HG02623 (cell line): ENCODE data around the gene LPP.
"Not testable (repeated sequence)": the region's sequence is repeated elsewhere in the genome, so short reads cannot be mapped to it uniquely, and the experiment has no call there.

Source experiments
- ATAC-seq: cut with Tn5 transposase; IDR thresholded peaks from one replicate; pipeline ENCODE4 v1.9.1; 2021; ENCODE audit warnings: moderate library complexity; ENCODE audit not compliant: unreplicated experiment

The LPP gene

GRCh38 chr3:188686324-188686723 is 532.4 kb downstream of the LPP start:
- no peak for ATAC-seq

DNA sequence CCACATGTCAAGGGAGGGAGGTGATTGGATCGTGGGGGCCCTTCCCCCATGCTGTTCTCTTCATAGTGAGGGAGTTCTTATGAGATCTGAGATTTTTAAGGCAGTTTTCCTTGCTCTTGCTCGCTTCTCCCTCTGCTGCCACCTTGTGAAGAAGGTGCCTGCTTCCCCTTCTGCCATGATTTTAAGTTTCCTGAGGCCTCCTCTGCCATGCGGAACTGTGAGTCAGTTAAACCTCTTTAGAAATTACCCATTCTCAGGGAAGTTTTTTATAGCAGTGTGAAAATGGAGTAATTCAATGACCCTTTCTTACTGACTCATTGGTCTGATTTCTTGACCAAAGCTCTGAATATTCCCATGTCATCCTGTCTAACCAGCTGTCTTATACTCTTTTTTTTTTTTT is 533.4 kb downstream of the LPP start:
- no peak for ATAC-seq

DNA sequence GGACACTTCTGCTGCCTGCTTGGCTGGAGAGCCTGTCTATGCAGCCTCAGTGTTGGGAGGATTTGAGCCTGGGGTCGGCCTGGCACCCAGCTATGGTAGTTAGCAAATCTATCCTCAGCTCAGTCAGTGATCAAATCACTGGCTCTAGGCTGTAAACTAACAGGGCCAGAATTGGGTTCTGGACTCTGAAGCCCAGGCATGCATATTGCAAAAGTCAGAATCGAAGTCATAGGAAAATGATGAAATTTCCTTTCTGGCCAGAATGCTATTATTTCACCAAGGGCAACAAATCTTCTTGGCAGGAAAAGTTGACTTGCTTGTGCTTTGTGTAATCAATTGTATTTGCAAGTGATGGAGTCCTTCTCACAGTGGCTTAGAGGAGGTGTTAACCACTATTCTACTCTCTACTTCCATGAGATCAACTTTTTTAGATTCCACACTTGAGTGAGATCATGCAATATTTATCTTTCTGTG is 535.2 kb downstream of the LPP start:
- ATAC-seq = no peak

GRCh38 chr3:188690064-188690463 is 536.1 kb downstream of the LPP start:
- ATAC-seq = no peak

- ATAC-seq = no peak
Measured at GRCh38 chr3:188691004-188691403, 537.0 kb downstream of the LPP start.

DNA sequence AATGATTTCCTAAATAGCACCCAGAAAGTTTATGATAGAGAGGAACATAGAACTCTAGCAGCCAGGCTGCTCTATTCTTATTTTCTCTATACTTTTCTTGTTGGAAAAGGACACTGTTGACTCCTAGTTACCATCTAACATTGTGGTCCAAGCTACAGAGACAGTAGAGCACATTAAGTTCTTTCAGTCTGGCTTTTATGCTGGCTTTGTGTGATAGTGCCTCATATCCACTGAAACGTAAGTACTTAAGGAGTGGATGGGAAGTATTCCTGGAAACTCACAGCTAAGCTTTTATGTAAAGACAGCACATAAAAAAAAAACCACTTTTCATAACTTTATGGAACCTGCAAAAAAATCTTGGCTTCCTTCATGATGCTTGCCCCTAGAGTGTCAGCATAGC is 537.7 kb downstream of the LPP start:
- ATAC-seq = no peak

GRCh38 chr3:188692700-188693099 is 538.7 kb downstream of the LPP start:
- ATAC-seq = no peak

DNA sequence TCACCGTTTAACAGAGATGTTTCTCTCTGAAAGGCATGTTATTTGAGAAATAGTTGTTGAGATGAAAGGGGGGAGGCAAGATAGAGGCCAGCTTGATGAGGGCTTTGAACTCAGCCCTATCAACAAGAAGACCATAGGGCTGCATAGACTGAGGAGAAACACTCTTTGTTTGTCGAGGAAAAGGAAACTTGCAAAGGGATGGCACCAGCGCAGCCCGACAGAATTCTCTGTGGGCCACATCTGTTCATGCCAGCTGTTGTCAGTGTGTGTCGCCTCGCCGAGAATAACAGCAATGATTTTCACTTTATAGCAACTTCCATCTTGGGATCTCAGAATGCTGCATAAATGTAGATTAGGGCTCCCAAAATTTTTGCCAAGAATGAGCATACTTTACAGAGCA is 539.5 kb downstream of the LPP start:
- no peak for ATAC-seq

GRCh38 chr3:188695241-188695640 is 541.3 kb downstream of the LPP start:
- ATAC-seq = no peak

DNA sequence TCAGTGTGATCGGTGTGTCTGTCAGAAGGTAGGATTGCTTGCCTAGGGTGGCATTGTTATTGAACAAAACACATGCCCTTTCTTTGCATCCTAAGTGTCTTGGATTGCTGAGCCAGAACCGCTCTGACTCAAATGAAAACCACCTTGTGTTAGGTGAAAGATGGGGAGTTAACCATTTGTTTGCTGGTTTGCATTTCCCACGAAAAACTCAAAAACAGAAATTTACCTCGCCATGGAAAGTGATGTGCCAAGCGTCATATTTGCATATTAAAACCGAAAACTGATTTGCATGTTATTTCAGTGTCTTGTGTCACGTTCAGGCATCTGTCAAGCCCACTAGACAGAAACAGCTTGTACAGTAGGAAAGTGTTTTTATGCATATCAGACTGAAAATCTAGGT is 543.2 kb downstream of the LPP start:
- ATAC-seq = no peak

GRCh38 chr3:188698436-188698835 is 544.5 kb downstream of the LPP start:
- ATAC-seq = no peak

DNA sequence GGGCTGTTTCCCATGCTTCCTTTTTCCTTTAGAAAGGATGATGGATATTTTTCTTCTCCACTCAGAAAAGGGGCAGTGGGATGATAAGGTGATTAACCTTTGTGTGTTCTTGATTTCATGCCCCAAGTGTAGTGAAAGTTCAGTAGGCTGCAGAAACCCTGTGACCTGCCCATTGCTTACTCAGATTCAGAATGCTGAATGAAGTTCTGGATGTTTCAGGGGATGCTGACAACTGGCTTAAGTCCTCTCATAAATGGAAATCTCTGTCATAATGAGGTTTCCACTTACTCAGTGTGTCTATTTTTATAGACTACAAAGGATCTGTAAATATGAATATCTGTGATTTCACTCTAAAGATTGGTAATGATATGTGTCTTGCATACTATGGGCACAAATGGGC is 546.5 kb downstream of the LPP start:
- ATAC-seq = no peak

- ATAC-seq = no peak
Measured at GRCh38 chr3:188700918-188701317, 547.0 kb downstream of the LPP start.

- ATAC-seq = no peak
Measured at GRCh38 chr3:188701485-188701969, 547.6 kb downstream of the LPP start.

DNA sequence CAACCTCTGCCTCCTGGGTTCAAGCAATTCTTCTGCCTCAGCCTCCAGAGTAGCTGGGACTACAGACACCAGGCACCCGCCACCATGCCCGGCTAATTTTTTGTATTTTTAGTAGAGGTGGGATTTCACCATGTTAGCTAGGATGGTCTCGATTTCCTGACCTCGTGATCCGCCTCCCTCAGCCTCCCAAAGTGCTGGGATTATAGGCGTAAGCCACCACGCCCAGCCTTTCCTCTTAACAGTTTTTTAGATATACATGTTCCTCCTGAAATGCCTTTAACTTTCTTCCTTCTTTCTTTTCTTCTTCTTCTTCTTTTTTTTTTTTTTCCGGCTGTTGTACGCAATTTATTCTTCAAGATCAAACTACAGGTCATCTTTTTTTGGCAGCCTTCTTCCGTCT is 548.1 kb downstream of the LPP start:
- ATAC-seq = not testable (repeated sequence)

DNA sequence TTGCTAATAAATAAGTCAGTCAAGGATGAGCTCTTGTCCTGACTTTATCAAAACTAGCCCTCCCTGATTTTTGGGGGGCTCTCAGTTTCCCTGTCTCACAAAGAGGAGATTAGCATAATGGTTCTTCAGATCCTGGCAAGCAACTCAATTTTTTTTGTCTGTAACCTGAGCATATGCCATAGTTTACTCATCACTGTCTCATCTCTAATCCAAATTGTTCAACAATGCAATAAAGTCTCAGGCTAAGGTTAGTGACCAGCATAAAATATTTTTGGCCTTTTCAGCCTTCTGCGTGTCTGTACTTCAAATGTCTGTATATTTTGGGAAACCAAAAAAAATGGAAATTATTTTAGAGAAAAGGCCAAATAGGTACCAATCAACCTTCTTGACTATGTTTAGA is 552.2 kb downstream of the LPP start:
- no peak for ATAC-seq

GRCh38 chr3:188706599-188706998 is 552.6 kb downstream of the LPP start:
- no peak for ATAC-seq

DNA sequence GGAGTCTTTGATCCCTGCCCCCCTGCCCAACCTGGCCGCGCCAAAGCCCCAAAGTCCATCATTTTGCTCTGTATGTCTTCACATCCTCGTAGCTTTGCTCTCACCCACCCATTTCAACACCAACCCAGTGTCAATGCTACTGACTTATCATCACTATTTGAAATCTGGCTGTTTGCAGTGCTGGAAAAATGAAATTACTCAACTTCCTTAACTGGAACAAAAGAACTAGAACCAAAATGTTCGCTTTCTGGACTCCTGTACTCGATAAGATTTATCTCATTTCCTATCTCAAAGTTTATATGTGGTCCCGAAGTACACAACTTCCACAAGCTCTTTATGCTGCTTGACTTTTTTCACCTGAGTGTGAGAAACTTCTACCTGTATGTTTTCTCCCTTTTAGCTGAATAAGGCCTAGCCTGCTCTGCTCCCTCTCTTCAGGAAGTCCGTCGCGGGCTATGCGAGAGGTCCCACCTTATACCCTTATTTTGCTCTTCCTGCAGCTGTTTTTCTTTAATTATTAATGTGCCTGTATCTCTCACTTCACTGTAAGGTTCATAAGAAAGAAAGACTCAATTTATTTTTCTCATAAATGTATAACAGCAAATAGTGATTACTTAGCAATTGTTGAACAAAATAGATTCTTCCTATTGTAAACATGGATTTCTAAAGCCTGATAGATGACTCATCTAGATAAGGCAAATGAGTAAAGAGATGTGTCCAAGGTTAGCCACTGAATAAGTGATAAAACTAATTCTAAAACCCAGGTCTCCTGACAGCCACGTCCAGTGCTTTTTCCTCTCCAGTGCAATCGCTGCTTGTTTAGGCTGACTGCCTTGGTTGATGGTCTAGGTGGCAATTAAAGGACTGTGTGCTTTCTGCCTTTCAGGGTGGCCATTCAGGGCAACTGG is 553.7 kb downstream of the LPP start:
- no peak for ATAC-seq

GRCh38 chr3:188711881-188712247 is 557.9 kb downstream of the LPP start:
- ATAC-seq = no peak

- ATAC-seq = no peak
Measured at GRCh38 chr3:188712248-188712924, 558.4 kb downstream of the LPP start.

- ATAC-seq = no peak
Measured at GRCh38 chr3:188712991-188713390, 559.0 kb downstream of the LPP start.

- no peak for ATAC-seq
Measured at GRCh38 chr3:188719545-188719944, 565.6 kb downstream of the LPP start.
